HepG2 (cell line): ENCODE measurements around the gene RUNX2.

ENCODE experiments used
- AHR ChIP-seq: IDR thresholded peaks from 2 replicates; pipeline ENCODE4 v1.6.1; 2018; ENCODE audit warnings: missing genetic modification reagents, missing compliant biosample characterization
- ATF1 ChIP-seq: IDR thresholded peaks from 2 replicates; pipeline ENCODE4 v1.6.1; 2016; ENCODE audit warnings: mild to moderate bottlenecking, control low read depth
- BORCS8-MEF2B ChIP-seq: sonication (generic); formaldehyde crosslinking; IDR thresholded peaks from 2 replicates; pipeline ENCODE4 v1.8.0; 2022; ENCODE audit warnings: mild to moderate bottlenecking, missing genetic modification reagents
- CCAR2 ChIP-seq: fragments of 200-400 bp; formaldehyde crosslinking; optimal IDR thresholded peaks from 2 replicates; pipeline ENCODE3; 2018; ENCODE audit warnings: low read depth, mild to moderate bottlenecking, low read length, moderate library complexity
- CHD2 ChIP-seq: IDR thresholded peaks from 2 replicates; pipeline ENCODE4 v1.6.1; 2011; ENCODE audit warnings: low read depth, low read length, improper control_type of control experiment
- EP300 ChIP-seq, 3 experiments: sonication (generic) in 1 of 3; formaldehyde crosslinking in 1 of 3; IDR thresholded peaks; 2 replicates each; pipeline versions ENCODE4 v1.5.1 to v1.6.1; 2011 to 2020; ENCODE audit warnings: low read depth in 2 of 3, low read length in 2 of 3, borderline replicate concordance in 1 of 3, improper control_type of control experiment in 1 of 3, mild to moderate bottlenecking in 1 of 3, missing genetic modification reagents in 1 of 3, moderate library complexity in 1 of 3
- NFIC ChIP-seq: IDR thresholded peaks from 2 replicates; pipeline ENCODE4 v1.6.1; 2012; ENCODE audit warnings: mild to moderate bottlenecking, low read length, inconsistent platforms
- POLR2A ChIP-seq, 2 experiments: IDR thresholded peaks; 2 replicates each; pipeline ENCODE4 v1.6.1; 2011; ENCODE audit warnings: low read depth in 2 of 2, low read length in 2 of 2, mild to moderate bottlenecking in 1 of 2, moderate library complexity in 1 of 2; ENCODE audit not compliant: insufficient read depth in 1 of 2
- RFX5 ChIP-seq: IDR thresholded peaks from 2 replicates; pipeline ENCODE4 v1.6.1; 2011; ENCODE audit warnings: low read depth, low read length, improper control_type of control experiment
- ZNF83 ChIP-seq: sonication (generic); formaldehyde crosslinking; IDR thresholded peaks from 2 replicates; pipeline ENCODE4 v1.4.0; 2020; ENCODE audit warnings: missing genetic modification reagents, mild to moderate bottlenecking, borderline replicate concordance
- TF ChIP-seq, protein P1 (sequence below): sonication (generic); formaldehyde crosslinking; IDR thresholded peaks from 2 replicates; pipeline ENCODE4 v1.5.0; 2020; ENCODE audit warnings: mild to moderate bottlenecking, missing genetic modification reagents, moderate library complexity
- TF ChIP-seq, protein P2 (sequence below): IDR thresholded peaks from 2 replicates; pipeline ENCODE4 v1.6.1; 2018; ENCODE audit warnings: missing genetic modification reagents
- TF ChIP-seq, protein P3 (sequence below): sonication (generic); formaldehyde crosslinking; conservative IDR thresholded peaks from 2 replicates; pipeline ENCODE4 v1.4.0; 2020; ENCODE audit warnings: missing genetic modification reagents

DNA sequence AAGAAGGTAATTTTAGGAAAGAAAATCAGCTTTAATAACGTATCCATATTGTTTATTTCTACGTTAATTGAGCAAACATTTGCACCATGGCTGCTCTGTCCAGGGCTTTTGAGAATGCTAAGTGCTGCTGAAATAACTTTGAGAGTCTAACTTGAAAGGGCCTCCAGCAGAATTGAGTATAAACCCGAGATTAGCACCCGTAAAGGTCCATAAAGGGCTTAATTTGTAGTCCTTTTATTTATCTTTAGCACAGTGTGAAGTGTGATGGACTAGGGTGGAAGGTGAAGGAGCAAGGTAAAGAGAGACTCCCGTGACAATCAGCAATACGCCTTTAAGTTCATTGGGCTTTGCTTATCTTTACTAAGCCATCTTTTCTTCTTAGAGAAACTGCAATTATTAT is 127.3 kb downstream of the RUNX2 start:
- TF ChIP-seq, protein P1, sequence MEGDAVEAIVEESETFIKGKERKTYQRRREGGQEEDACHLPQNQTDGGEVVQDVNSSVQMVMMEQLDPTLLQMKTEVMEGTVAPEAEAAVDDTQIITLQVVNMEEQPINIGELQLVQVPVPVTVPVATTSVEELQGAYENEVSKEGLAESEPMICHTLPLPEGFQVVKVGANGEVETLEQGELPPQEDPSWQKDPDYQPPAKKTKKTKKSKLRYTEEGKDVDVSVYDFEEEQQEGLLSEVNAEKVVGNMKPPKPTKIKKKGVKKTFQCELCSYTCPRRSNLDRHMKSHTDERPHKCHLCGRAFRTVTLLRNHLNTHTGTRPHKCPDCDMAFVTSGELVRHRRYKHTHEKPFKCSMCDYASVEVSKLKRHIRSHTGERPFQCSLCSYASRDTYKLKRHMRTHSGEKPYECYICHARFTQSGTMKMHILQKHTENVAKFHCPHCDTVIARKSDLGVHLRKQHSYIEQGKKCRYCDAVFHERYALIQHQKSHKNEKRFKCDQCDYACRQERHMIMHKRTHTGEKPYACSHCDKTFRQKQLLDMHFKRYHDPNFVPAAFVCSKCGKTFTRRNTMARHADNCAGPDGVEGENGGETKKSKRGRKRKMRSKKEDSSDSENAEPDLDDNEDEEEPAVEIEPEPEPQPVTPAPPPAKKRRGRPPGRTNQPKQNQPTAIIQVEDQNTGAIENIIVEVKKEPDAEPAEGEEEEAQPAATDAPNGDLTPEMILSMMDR (CRISPR knock-in tag): no peak
- TF ChIP-seq NFIC (no peak), POLR2A (IDR thresholded peaks at IDR 0.05; ENCODE audit: insufficient read depth in 1 of 2, low read depth in 2 of 2, low read length in 2 of 2) (no peak), ZNF83 (CRISPR knock-in tag) (no peak), CHD2 (no peak), CCAR2 (no peak), BORCS8-MEF2B (CRISPR knock-in tag) (no peak), EP300 (IDR thresholded peaks at IDR 0.05; ENCODE audit: low read depth in 2 of 2, low read length in 2 of 2) (no peak), EP300 (CRISPR knock-in tag; IDR thresholded peaks at IDR 0.05; ENCODE audit: borderline replicate concordance) (no peak), AHR (CRISPR knock-in tag) (no peak), ATF1 (CRISPR knock-in tag) (no peak), RFX5 (no peak)
- TF ChIP-seq, protein P2, sequence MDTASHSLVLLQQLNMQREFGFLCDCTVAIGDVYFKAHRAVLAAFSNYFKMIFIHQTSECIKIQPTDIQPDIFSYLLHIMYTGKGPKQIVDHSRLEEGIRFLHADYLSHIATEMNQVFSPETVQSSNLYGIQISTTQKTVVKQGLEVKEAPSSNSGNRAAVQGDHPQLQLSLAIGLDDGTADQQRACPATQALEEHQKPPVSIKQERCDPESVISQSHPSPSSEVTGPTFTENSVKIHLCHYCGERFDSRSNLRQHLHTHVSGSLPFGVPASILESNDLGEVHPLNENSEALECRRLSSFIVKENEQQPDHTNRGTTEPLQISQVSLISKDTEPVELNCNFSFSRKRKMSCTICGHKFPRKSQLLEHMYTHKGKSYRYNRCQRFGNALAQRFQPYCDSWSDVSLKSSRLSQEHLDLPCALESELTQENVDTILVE (CRISPR knock-in tag): no peak
- TF ChIP-seq, protein P3, sequence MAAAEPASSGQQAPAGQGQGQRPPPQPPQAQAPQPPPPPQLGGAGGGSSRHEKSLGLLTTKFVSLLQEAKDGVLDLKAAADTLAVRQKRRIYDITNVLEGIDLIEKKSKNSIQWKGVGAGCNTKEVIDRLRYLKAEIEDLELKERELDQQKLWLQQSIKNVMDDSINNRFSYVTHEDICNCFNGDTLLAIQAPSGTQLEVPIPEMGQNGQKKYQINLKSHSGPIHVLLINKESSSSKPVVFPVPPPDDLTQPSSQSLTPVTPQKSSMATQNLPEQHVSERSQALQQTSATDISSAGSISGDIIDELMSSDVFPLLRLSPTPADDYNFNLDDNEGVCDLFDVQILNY (CRISPR knock-in tag): no peak
